GM12873 (cell line): Measurements from ENCODE around the gene SI.

Source experiments
- TF ChIP-seq, protein P1 (sequence below): IDR thresholded peaks from 2 replicates; pipeline ENCODE4 v1.5.1; 2012; ENCODE audit warnings: low read depth, mild to moderate bottlenecking, moderate library complexity, low read length, control low read depth; ENCODE audit not compliant: insufficient read depth; ENCODE audit errors: missing control alignments

SI gene

DNA sequence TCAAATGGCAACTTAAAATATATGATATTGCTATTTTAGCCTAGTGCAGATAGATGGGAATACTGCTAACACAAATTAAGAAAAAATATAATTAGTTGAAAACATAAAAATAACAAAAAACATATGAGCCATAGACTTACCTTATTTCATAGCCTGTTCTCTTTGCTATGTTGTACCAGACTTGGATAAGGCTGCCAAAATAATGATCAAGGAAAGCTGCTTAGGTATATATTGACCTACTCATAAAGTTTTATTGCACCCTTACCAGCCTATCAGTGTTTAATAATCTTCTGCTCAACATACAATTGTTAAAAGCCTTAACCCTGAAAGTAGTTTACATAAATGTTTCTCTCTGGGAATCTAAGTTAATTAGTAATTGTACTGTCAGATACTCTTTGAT is at the start of gene SI:
TSS of gene SI (minus strand) at position 204 of the 400 bp plus-strand sequence. CDS start 2,484 bp downstream, outside the sequence.
- TF ChIP-seq, protein P1, sequence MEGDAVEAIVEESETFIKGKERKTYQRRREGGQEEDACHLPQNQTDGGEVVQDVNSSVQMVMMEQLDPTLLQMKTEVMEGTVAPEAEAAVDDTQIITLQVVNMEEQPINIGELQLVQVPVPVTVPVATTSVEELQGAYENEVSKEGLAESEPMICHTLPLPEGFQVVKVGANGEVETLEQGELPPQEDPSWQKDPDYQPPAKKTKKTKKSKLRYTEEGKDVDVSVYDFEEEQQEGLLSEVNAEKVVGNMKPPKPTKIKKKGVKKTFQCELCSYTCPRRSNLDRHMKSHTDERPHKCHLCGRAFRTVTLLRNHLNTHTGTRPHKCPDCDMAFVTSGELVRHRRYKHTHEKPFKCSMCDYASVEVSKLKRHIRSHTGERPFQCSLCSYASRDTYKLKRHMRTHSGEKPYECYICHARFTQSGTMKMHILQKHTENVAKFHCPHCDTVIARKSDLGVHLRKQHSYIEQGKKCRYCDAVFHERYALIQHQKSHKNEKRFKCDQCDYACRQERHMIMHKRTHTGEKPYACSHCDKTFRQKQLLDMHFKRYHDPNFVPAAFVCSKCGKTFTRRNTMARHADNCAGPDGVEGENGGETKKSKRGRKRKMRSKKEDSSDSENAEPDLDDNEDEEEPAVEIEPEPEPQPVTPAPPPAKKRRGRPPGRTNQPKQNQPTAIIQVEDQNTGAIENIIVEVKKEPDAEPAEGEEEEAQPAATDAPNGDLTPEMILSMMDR = no peak

DNA sequence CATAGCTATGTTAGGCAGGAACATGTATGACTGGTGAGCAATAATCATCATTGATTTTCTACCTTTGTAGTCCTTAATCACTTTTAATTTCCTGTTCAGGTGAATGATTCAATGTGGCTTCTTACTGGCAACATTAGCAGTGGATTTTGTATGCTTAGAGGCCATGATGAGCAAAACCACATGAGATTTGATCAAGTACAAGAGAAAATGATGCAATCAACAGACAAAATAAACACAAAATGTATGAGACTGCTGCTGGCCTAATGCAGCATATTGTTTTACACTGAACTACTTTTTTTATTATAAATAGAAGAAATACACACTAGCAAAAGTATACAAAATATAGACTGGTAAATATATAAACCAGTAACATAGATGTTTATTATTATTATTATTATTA is 47.5 kb upstream of the SI start:
- TF ChIP-seq, protein P1 = no peak

DNA sequence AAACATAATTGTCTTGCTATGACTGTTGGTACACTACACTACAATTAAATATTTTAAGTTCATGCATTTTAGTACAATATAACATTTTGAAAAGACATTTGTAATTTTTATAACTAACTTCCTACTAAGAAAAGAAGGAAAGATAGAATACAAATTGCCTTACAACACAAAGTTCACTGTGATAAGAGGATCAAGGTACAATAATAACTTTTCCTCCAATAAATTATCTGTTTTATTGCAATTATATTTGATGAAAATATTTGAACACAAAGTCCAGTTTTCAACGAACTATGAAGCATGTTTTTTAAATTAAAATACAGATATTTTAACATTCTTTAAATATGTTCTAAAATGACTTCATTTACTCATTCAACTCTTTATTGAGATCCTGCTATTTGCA is 33.1 kb upstream of the SI start:
- TF ChIP-seq, protein P1 = no peak

DNA sequence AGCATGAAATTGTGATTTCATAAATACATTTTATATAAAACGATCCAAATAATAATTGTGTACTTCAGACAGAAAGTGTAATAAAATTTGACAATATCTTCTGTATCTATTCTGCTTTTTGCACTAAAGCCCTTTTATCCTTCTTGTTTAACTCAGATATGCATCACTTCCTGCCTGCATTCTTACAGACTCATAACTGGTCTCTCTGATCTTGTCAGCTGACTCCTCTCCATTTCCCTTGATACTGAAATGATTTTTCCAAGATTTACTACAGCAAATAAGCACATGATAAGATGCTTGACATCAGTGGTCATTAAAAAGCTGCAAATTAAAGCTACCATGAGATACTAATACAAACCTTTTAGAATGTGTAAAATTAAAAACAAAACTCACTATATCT is 25.3 kb upstream of the SI start:
- TF ChIP-seq, protein P1 = no peak

DNA sequence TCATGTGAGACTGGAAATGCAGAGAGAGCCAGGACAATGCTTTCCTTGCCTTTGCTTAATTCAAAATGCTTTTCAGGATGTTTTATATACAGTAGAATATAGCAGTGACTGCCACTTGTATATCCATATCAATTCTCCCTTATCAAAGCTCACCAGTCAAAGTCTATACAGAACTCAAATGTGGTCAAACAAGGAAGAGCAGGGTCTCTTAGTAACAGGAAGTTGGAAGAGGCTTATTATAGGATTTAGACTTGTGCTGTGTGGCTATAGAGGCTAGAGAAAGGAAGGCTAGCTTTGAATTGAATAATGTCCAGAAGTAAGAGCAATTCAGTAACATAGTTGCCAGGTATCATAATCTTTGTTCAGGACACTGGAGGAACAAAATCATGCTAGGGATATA is 4.4 kb upstream of the SI start:
- TF ChIP-seq, protein P1 = no peak

DNA sequence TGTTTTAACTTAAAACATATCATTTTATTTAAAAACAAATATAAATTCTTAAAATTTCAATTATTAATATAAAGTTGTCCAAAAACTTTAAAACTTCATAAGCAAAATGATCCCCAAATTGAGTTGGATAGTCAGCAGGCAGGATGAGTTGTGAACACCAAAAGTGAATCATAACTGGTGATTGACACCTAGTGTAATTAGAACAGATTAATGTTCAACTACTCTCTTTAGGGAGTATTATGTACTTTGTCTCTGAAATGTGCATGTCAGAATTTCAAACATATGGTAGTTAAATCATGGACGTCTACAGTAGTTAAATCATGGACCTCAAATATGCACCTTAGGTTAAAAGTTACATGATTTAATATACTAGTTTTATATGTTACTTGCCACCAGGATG is 2.9 kb upstream of the SI start:
- TF ChIP-seq, protein P1 = no peak

DNA sequence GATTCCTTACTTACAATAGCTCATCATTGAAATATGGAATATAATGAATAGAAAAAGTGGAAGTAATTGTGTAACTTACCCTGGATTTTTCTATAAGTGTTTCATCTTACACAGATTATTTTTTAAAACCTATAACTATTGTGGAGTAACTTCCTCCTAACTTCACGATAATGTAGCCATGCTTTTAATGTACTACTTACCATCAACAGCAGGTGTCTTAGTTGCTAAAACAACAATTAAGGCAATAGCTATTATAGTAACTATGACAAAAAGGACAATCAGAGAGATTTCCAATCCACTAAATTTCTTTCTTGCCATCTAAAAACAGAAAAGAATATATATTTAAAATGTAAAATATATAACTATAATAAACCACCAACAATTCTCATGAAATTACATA is 2.6 kb downstream of the SI start:
- TF ChIP-seq, protein P1 = no peak
